Kidney (tissue), 14 donors: ENCODE data around the gene GARIN5B. TPM values are rescaled to one million over a fixed set of nuclear protein-coding genes. Genes with fewer than 3 reads are reported as not detected.

Source experiments
- DNase-seq, 5 donors: peaks; one replicate each; pipeline ENCODE4 v3.0.0-alpha.2; 2013 to 2020
- FAIRE-seq: peaks from 2 replicates; lab custom pipeline; 2012; peaks lifted over from hg19 to GRCh38; lab: Jason Lieb, UNC
- H3K27ac ChIP-seq, 2 donors: one replicate each; pipeline ENCODE4 v1.7.0; 2013; ENCODE audit warnings: low read depth in 2 of 2, low read length in 2 of 2, inconsistent platforms in 1 of 2
- H3K27me3 ChIP-seq: one replicate; pipeline ENCODE4 v1.7.1; 2013; ENCODE audit warnings: low read length, inconsistent platforms; ENCODE audit not compliant: control insufficient read depth, insufficient read depth
- H3K36me3 ChIP-seq, 3 donors: one replicate each; pipeline versions ENCODE4 v1.7.0 to v1.7.1; 2013; ENCODE audit warnings: low read length in 3 of 3, control low read depth in 1 of 3, inconsistent platforms in 1 of 3; ENCODE audit not compliant: insufficient read depth in 3 of 3, control insufficient read depth in 2 of 3
- H3K4me1 ChIP-seq, 3 donors: one replicate each; pipeline versions ENCODE4 v1.7.0 to v1.7.1; 2013; ENCODE audit warnings: low read length in 3 of 3, inconsistent platforms in 1 of 3, low read depth in 1 of 3; ENCODE audit not compliant: control insufficient read depth in 2 of 3, insufficient read depth in 2 of 3
- H3K4me3 ChIP-seq, 3 donors: one replicate each; pipeline versions ENCODE4 v1.7.0 to v1.8.1; 2013; ENCODE audit warnings: low read length in 3 of 3, control low read depth in 1 of 3, inconsistent platforms in 1 of 3
- H3K9ac ChIP-seq, 3 donors: one replicate each; pipeline versions ENCODE4 v1.7.0 to v1.7.1; 2013; ENCODE audit warnings: low read length in 3 of 3, control low read depth in 1 of 3, inconsistent platforms in 1 of 3
- H3K9me3 ChIP-seq, 3 donors: one replicate each; pipeline versions ENCODE4 v1.7.0 to v1.7.1; 2013; ENCODE audit warnings: low read length in 3 of 3, control low read depth in 1 of 3, inconsistent platforms in 1 of 3; ENCODE audit not compliant: control insufficient read depth in 2 of 3, insufficient read depth in 1 of 3
- CTCF ChIP-seq: IDR thresholded peaks from 3 replicates; pipeline ENCODE4 v1.5.1; 2012; ENCODE audit warnings: mild to moderate bottlenecking, moderate library complexity, borderline replicate concordance; ENCODE audit not compliant: insufficient read depth; ENCODE audit errors: extremely low read depth
- intact Hi-C: fragments of 100-400 bp; cut with DNase I; formaldehyde crosslinking; loops from one replicate; pipeline ENCODE4 v1.11.1; 2022
- polyA plus RNA-seq: library from polyadenylated mRNA; stranded (reverse); fragments of 350-450 nt; fragmentation: Illumina TruSeq; extraction: RNeasy Lipid Tissue Mini Kit (QIAGEN cat#74804); gene quantifications from one replicate; pipeline ENCODE4 v1.2.3, GENCODE V29; 2014; ENCODE audit warnings: low read depth, low replicate concordance; ENCODE audit not compliant: insufficient read depth
- total RNA-seq: library from RNA; stranded (reverse); fragmentation: NEBNext Ultra II Directional; extraction: Animal tissue kit (Norgen Biotek cat#: 25700); gene quantifications from one replicate; pipeline ENCODE4 v1.2.1, GENCODE V29; 2021
- donor health status: control.
- donor health status: control.
- donor health status: control.
- donor health status: control.
- donor health status: control.
- donor health status: DM: yes; HTN: yes; CAD: no.
- donor health status: Normal renal cell carcinoma (clear cell type).

The GARIN5B gene
- total and polyA plus RNA-seq, 2 donors from 2014 or later: not detected

- TF ChIP-seq CTCF: no peak
- FAIRE-seq (no peak), DNase-seq (no peak)
- no peaks in the 10 kb centered on the region for H3K36me3 ChIP-seq
- H3K4me3 ChIP-seq: no peak overlapping the region
- no peak overlapping the region for H3K9ac ChIP-seq
- peaks cover 0 to 3% (median 0%) of the 10 kb centered on the region in 3 donors for H3K4me1 ChIP-seq
- no peaks in the 10 kb centered on the region for H3K9me3 ChIP-seq
- H3K27ac ChIP-seq: no peak overlapping the region
- intact Hi-C loops: no loop called here
- H3K27me3 ChIP-seq: peaks cover 1% of the 10 kb centered on the region
Observed at GRCh38 chr19:55358493-55358892, 4.6 kb downstream of the GARIN5B start.

- Histone ChIP-seq H3K27me3 (peaks cover 15% of the 10 kb centered on the region), H3K9me3 (no peaks in the 10 kb centered on the region), H3K4me1 (peaks cover 0 to 6% (median 0%) of the 10 kb centered on the region in 3 donors), H3K9ac (no peak overlapping the region), H3K4me3 (no peak overlapping the region), H3K27ac (no peak overlapping the region), H3K36me3 (no peaks in the 10 kb centered on the region)
- TF ChIP-seq CTCF: no peak
- intact Hi-C loops: no loop called here
- FAIRE-seq (no peak), DNase-seq (peak in 4 of 5 donors; percentile 53 to 73 (median 65))
Observed at GRCh38 chr19:55355213-55355821, 7.7 kb downstream of the GARIN5B start.

GRCh38 chr19:55354698-55355212, 8.3 kb downstream of the GARIN5B start, which contains the start of gene COX6B2:
Gene COX6B2 (minus strand): TSS chr19:55354719. CDS start chr19:55354521, 198 bp downstream.
- no peaks in the 10 kb centered on the region for H3K9me3 ChIP-seq
- TF ChIP-seq CTCF: no peak
- no peak within 1 kb of the TSS for H3K9ac ChIP-seq
- H3K36me3 ChIP-seq: no peaks in the 10 kb centered on the region
- intact Hi-C loops: no loop called here
- FAIRE-seq (no peak), DNase-seq (peak in 1 of 5 donors; percentile 74)
- peaks cover 15% of the 10 kb centered on the region for H3K27me3 ChIP-seq
- H3K4me3 ChIP-seq: peak within 1 kb of the TSS; percentile 26 to 37 (median 32)
- no peak within 1 kb of the TSS for H3K27ac ChIP-seq
- peaks cover 0 to 6% (median 0%) of the 10 kb centered on the region in 3 donors for H3K4me1 ChIP-seq
